D721Med (cell line): ENCODE results near the gene CD320.

ENCODE experiments used
- DNase-seq: peaks from one replicate; pipeline ENCODE4 v3.0.0; 2011; ENCODE audit warnings: low spot score; ENCODE audit not compliant: insufficient read length
- FAIRE-seq: peaks from 2 replicates; lab custom pipeline; 2011; peaks lifted over from hg19 to GRCh38; lab: Jason Lieb, UNC
- TF ChIP-seq, protein P1 (sequence below): IDR thresholded peaks from 2 replicates; pipeline ENCODE4 v1.5.1; 2012; ENCODE audit warnings: mild to moderate bottlenecking, control low read depth; ENCODE audit not compliant: insufficient read depth; ENCODE audit errors: missing control alignments

CD320 gene

DNA sequence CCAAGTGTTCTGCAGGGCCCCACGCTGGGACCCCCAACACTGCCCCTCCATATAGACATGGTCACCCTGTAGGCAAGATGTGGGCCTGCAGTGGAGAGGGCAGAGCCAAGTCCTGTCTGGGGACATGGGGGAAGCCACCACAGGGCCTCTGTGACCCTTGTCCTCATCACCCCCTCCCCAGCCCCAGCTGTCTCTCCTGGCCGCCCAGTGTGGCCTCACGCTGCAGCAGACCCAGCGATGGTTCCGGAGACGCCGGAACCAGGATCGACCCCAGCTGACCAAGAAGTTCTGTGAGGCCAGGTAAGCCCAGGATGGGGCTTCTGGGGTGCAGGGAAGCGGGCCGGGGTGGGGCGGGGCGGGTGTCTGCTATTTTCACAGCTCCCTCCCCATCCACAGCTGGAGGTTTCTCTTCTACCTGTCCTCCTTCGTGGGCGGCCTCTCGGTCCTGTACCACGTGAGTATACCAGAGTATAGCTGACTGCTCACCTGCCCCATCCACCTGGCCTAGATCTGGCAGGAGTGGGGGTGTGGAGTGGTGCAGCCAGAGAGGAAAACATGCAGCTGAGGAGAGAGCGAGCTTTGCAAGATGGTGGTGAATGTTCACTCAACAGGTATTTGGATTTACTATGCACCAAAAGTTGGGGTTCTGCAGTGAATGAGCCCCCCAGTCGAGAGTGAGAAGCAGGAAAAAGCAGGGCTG is 52.6 kb downstream of the CD320 start:
- DNase-seq (peak; percentile 10), FAIRE-seq (no peak)
- TF ChIP-seq, protein P1, sequence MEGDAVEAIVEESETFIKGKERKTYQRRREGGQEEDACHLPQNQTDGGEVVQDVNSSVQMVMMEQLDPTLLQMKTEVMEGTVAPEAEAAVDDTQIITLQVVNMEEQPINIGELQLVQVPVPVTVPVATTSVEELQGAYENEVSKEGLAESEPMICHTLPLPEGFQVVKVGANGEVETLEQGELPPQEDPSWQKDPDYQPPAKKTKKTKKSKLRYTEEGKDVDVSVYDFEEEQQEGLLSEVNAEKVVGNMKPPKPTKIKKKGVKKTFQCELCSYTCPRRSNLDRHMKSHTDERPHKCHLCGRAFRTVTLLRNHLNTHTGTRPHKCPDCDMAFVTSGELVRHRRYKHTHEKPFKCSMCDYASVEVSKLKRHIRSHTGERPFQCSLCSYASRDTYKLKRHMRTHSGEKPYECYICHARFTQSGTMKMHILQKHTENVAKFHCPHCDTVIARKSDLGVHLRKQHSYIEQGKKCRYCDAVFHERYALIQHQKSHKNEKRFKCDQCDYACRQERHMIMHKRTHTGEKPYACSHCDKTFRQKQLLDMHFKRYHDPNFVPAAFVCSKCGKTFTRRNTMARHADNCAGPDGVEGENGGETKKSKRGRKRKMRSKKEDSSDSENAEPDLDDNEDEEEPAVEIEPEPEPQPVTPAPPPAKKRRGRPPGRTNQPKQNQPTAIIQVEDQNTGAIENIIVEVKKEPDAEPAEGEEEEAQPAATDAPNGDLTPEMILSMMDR = no peak

DNA sequence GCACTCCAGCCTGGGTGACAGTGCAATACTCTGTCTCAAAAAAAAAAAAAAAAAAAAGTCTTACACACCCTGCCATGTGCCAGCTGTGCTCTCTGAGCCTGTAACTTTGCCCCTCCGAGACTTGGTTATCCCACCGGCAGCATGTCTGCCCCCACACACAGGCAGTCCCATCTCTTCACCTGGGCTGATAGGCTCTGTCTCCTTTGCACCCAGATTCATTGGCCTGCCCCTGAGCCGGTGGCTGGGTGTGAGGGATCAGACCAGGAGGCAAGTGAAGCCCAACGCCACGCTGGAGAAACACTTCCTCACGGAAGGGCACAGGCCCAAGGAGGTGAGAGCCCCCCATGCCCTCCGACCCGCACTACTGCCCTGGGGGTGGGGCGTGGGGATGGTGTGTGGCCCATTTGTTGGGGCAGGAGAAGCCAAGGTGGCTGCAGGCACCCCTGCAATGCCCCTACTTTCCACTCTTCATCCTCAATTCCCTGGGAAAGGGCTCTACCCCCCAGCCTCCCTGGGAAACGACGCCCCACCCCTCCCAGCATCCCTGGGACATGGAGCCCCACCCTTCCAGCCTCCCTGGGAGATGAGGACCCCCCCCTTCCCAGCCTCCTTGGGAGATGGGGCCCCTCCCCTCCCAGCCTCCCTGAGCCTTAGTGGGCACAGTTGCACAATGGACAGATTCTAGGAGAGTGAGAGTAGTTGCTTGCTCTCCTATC is 53.7 kb downstream of the CD320 start:
- FAIRE-seq (no peak), DNase-seq (peak; percentile 8)
- TF ChIP-seq, protein P1 = no peak

DNA sequence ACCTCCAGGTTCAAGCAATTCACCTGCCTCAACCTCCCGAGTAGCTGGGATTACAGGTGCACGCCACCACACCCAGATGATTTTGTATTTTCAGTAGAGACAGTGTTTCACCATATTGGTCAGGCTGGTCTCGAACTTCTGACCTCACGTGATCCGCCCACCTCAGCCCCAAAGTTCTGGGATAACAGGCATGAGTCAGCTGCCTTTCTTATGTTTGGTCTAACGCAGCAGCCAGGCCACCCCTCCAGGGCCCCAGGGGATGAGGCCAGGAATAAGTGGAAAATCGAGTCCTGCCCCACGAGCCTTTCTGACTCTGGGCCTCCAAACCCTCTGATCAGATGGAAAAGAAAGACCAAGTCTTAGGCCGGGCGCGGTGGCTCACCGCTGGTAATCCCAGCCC is 54.5 kb downstream of the CD320 start:
- TF ChIP-seq, protein P1 = no peak
- no peak for FAIRE-seq
- DNase-seq = no peak

DNA sequence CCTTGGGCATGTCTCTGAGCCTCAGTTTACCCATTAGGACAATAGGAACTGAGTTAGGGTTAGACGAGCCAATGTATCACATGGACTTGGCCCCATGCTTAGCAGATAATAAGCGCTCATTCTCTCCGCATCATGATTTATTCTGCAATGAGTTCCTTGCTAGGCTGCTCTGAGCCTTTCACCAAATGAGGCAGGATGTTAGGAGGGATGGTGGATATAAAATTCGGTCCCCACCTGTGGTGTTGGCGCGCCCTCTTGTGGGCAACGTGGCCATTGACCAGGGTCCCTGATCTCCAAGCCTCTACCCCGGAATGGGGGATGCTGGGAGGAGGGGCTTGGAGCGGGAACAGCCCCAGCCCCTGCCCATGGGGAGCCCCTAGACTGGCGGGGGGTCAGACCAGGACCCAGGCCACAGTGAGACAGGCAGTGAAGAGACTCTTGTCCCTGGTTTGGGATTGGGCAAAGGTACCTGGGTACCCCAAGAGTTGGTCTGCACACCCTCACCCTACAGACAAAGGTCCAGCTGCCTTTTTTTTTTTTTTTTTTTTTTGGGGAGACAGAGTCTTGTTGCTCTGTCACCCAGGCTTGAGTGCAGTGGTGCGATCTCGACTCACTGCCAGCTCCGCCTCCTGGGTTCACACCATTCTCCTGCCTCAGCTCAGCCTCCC is 55.1 kb downstream of the CD320 start:
- peak; percentile 91 for DNase-seq
- FAIRE-seq = peak; percentile 79
- TF ChIP-seq, protein P1 = peak; percentile 97
